ENCODE data around the gene WDFY4.

WDFY4 gene

DNA sequence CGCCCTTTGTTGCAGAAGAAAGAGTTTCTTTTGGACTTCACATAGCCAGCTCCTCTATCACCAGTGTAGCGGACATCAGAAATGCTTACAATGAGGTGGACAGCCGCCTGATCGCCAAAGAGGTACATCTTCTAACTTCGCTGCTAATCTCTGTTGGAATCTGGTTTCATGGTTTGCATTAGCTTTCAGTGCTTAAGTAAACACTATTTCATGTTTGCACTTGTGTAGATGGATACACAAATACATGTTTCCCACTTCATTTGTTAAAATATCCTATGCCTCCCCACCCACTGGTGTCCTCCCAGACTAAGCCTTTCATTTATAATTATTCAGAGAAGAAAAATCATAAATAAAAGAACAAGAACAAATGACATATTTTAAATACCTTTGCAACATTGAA, 103.9 kb downstream of the WDFY4 start:
- in situ Hi-C loops (cut with MboI; ENCODE audit: low sequenced_read_pairs), result no loop called here

DNA sequence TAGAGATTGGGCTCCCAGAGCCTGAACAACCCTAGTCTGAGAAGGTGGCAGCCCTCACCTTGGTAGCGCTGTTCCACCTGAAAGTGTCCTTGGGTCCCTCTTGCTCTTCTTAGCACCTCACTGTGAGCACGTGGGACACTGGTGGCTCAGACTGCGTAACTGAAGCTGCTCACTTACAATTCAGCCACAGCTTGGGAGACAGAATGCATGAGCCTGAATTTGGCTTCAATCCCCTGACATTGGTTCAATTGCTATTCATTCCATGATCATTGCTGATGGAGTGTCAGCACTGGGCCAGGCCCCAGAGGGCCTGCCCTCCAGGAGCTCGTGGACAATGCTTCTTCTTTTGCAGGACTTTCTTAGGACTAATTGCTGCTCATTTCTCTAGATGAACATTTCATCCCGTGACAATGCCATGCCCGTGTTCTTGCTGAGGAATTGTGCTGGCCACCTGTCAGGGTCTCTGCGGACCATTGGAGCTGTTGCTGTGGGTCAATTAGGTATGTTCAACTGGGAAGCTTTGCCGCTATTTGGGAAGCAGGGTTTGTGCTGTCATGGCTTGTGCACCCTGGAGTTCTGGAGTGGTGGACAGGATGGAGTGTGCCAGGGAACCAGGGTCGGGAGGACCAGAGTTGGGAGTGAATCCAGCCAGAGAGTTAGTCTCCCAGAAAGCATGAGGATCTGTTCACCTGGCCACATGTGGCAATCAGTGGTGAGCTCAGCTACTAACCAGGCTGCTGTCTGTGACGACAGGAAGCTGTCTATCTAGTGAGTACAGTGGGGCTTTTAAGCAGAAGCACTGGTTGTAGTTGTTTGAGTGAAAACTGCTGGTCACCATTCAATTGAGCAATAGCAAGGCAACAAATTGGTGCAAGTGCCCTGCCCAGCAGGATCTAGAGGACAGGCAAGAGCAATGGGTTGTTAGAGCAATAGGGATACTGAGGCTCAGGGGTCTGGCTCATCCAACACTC, 105.1 kb downstream of the WDFY4 start:
- in situ Hi-C loops (cut with MboI; ENCODE audit: low sequenced_read_pairs), result no loop called here

GRCh38 chr10:48790457-48791044, 105.9 kb downstream of the WDFY4 start:
- in situ Hi-C loops (cut with MboI; ENCODE audit: low sequenced_read_pairs), result no loop called here

DNA sequence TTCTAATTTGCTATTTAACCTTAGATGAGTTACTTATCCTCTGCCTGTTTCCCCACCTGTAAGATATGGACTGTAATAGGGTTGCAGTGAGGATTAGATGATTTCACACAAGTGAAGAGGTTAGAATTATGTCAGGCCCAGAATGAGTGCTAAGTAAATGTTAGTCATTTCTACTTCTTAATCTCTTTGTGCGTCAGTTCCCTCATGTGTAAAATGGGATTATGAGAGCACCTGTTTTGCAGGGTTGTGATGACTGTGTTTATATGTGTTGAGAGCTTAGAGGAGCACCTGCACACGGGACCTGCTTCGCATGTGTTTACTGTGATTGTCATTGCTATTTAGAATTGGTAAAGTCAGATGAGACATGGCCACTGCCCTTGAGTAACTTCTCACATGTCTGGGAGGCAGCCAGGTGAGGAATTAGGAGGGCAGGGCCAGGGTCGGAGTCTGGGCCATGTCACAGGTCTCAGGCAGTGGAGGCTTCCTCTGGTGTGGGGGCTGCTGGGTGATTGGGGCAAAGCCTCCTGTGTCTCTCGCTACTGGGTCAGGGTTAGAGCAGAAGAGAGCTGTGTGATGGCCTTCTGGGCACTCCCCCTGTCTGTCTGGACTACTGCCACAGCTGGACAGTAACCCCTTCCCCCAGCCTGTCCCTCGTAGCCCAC, 106.7 kb downstream of the WDFY4 start:
- in situ Hi-C loops (cut with MboI; ENCODE audit: low sequenced_read_pairs), result no loop called here

DNA sequence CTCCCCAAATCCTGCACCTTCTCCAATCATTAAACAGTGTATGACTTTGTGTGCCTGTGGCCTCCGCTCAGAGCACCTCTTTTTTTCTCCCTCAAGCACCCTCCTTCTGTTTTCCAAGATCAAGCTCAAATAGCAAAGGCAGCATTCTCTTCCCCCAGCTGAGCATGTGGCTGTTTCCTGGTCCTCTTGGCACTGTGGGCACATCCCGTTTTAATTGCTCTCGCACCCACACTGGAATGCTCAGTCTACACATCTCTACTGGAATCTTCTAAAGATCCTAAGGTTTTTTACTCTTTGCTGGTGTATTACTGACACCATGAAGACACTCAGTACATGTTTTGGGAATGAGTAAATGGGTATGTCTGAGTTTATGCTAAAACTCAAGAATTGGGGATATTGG, 107.4 kb downstream of the WDFY4 start:
- in situ Hi-C loops (cut with MboI; ENCODE audit: low sequenced_read_pairs), result no loop called here

DNA sequence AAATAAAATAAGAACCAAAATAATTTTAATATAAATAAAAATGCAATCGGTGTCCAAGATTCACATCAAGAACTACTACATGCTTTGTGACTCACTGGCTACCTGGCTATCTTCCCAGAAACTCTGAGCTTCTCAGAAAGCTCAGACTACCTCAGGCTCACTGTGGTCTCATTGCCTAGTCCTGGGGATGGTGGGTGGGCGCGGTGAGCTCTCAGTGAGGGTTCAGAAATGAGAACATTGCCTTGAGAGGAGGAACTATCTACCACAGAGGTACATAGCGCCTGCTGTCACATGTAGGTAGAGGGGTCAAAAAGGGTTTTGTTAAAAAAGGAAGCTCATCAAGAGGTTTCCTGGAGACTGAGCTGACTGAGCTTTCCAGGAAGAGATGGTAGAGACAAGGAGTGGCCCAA, 108.0 kb downstream of the WDFY4 start:
- in situ Hi-C loops (cut with MboI; ENCODE audit: low sequenced_read_pairs), result no loop called here

DNA sequence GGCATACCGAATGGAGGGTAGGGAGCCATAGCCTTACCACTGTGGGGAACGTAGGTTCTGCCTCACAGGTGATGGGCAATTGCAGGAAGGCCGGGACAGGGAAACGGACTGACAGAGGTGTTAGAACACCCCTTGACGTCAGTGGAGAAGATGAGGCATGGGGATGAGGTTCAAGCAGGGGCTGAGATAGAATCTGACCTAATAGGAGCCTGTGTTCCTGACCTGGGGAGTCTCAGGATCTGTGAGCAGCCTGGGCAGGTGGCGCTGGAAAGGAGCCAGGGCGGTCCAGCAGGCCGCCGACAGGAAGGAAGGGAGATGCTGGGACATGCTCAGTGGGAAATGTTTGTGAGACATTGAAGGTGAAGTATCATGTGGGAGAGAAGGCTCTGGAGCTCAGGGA, 109.4 kb downstream of the WDFY4 start:
- in situ Hi-C loops (cut with MboI; ENCODE audit: low sequenced_read_pairs), result no loop called here

DNA sequence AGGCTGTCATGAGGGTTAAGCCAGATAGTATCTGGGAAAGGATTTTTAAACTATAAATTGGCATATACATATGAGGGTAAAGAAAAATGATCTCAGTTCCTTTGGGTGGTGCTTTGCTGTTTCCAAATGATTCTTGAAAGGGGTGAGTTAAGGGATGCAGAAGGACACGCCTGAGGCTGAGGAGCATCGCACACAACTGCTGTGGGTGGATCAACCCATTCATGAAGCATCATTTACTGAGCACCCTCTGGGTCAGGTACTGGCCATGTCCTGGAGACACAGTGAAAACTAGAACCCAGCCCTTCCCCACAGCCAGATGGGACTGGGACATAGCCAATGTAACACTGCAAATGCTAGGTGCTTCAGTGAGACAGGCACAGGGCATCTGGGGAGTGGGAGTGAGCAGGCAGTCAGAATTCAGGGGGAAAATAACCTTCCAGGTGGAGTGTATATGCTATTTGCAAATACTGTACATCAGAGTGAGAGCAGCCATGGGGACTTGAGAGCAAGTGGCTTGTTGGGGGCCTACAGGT, 112.1 kb downstream of the WDFY4 start:
- in situ Hi-C loops (cut with MboI; ENCODE audit: low sequenced_read_pairs), result no loop called here

GRCh38 chr10:48797830-48798229, 113.2 kb downstream of the WDFY4 start:
- in situ Hi-C loops (cut with MboI; ENCODE audit: low sequenced_read_pairs), result no loop called here

GRCh38 chr10:48798481-48799254, 114.0 kb downstream of the WDFY4 start:
- in situ Hi-C loops (cut with MboI; ENCODE audit: low sequenced_read_pairs), result no loop called here

DNA sequence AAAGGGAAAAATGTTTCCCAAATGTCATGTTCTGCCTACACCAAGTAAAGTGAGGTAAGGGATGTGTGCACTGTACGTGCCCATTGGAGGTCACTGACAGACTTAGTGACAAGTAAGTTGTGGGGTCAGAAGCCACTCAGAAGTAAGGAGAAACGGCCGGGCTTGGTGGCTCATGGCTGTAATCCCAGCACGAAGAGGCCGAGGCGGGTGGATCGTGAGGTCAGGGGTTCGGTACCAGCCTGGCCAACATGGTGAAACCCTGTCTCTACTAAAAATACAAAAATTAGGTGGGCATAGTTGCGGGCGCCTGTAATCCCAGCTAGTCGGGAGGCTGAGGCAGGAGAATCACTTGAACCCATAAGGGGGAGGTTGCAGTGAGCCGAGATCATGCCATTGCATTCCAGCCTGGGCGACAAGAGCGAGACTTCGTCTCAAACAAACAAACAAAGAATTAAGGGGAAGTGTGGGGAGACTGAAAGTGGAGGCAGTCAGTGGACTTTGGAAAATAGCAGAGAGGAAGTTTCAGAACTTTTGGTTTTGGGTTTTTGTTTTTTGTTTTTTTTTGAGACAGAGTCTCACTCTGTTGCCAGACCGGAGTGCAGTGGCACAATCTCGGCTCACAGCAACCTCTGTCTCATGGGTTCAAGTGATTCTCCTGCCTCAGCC, 114.8 kb downstream of the WDFY4 start:
- in situ Hi-C loops (cut with MboI; ENCODE audit: low sequenced_read_pairs), result no loop called here

DNA sequence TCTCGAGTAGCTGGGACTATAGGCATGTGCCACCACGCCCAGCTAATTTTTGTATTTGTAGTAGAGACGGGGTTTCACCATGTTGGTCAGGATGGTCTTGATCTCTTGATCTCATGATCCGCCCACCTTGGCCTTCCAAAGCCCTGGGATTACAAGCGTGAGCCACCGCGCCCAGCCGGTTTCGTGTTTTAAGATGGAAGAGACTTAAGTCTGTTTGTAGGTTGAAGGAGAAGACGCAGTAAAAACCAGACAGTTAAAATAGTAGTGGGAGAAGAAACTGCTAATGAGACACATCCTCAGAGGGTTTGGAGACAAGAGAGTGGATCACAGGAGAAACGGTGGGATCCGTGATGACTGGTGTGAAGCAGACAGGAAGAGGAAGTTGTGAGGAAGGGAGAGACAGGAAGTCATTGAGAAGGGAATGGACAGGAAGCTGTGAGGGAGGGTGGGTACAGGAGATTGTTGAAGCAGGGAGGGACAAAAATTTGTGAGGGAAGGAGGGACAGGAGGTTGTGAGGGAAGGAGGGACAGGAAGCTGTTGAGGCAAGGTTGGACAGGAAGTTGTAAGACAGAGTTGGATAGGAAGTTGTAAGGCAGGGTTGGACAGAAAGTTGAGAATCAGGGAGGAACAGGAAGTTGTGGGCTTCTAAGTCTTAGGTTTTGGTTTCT, 115.5 kb downstream of the WDFY4 start:
- in situ Hi-C loops (cut with MboI; ENCODE audit: low sequenced_read_pairs), result no loop called here

DNA sequence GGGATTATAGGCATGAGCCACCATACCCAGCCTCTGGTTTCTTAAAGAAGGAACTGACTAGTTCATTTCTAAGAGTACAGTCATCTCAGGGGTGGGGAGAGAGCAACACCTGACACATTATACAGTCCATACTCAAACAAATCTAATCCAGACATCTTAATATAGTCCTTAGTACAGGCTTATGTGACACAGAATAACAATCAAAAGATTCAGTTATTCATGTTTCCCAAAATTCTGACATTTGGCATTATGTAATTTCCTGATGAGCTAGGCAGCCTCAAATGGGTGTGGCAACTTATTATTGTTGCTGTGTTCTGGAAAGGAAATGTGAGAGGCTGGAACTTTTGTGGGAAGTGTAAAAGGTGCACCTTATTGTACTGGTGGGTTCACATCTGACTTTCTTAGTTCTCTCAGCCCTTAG, 116.3 kb downstream of the WDFY4 start:
- in situ Hi-C loops (cut with MboI; ENCODE audit: low sequenced_read_pairs), result no loop called here

DNA sequence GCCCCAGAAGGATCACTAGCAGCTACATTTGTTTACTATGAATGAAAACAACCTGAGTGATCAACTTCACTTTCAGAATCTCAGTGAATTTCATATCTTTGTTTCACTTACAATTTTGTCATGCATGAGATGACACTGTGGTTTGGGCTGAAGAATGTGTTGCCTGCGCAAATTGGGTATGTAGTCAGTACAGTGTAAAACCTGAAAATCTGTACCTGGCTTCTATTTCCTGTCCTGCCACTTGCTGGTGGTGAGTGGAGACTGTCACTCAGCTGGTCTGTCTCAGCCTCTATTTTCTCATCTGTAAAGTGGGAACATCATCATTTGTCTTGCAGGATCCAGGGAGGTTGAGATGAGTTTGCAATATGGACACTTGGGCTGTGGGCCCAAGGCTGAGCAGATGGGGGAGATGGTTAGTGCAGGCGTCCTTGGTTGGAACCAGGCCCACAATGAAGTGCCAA, 118.0 kb downstream of the WDFY4 start:
- in situ Hi-C loops (cut with MboI; ENCODE audit: low sequenced_read_pairs), result no loop called here

DNA sequence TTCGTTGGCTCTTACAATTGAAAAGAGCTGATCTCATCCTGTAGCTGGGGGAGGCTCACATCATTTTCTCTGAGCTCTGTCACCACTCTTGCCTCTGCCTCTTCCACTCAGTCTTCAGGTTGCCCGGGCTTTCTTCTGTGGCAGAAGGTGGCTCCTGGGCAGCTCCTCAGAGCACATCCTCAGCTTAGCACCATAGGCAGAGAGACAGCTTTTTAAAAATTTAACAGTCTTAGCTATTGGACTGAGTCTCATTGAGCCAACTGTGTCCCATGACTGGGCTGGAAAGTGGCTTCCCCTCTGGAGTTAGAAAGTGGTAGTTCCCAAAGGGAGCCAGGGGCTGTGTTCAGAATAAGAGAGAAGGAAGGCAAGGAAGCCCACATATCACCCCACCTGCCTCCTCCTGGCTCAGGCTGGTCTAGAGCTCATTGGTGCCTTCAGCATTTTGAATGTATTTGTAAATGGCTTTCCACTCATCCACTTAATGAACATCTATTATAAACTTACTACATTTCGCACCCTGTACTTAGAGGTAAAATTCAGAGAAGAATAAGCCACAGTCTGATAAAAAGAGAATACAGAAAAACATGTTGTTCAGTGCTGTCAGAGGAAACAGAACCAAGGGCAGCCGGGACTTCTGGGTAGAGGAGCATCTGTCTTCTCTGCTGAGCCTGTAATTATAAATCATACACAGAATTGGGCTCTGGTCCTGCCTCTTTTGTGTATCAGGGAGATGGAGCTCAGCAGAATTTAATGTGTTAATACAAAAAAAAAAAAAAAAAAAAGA, 119.3 kb downstream of the WDFY4 start:
- in situ Hi-C loops (cut with MboI; ENCODE audit: low sequenced_read_pairs), result no loop called here

- in situ Hi-C loops (cut with MboI; ENCODE audit: low sequenced_read_pairs), result no loop called here
These were observed 120.1 kb downstream of the WDFY4 start for GRCh38 chr10:48804740-48805182.

- in situ Hi-C loops (cut with MboI; ENCODE audit: low sequenced_read_pairs), result no loop called here
These were observed 120.7 kb downstream of the WDFY4 start for GRCh38 chr10:48805411-48805810.

DNA sequence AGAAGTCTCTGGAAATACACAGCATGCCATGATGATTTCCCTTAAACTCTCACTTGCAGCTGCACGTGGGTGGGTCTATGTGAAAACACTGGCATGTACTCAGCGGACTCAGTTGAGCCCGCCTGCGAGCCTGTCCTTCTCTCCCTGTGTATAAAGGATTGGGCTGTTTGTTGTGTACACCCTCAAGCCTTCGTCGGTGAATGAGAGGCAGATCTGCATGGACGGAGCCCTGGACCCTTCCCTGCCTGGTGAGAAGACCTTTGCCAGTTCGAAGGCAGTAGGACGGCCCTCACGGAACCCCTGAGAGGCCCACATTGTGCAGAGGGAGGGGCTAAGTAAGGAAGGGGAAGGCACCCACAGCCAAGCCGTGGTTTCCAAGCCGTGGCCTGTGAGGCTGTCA, 121.2 kb downstream of the WDFY4 start:
- in situ Hi-C loops (cut with MboI; ENCODE audit: low sequenced_read_pairs), result no loop called here

GRCh38 chr10:48806342-48806741, 121.7 kb downstream of the WDFY4 start:
- in situ Hi-C loops (cut with MboI; ENCODE audit: low sequenced_read_pairs), result no loop called here
